Measurements from ENCODE around the gene TMEM221. TPM values are rescaled to one million over a fixed set of nuclear protein-coding genes. Genes with fewer than 3 reads are reported as not detected.

The TMEM221 gene
- total and polyA plus RNA-seq, 2 donors (not counting 3 experiments of a cell fraction or from before 2014, with no cell fraction given): 0.08 TPM; not detected in 1

- Histone ChIP-seq H3K4me2 (ENCODE audit: insufficient read depth, low read length) (peak overlapping the region; percentile 57), H3K4me1 (ENCODE audit: control insufficient read depth, extremely low read depth, insufficient read depth, low read length) (peaks cover 17% of the 10 kb centered on the region), H3K79me2 (ENCODE audit: control insufficient read depth, insufficient read depth, low read length) (no peaks in the 10 kb centered on the region), H3K9ac (replicated peaks; ENCODE audit: extremely low read depth, insufficient read depth, low read length) (no peak overlapping the region), H3K4me3 (replicated peaks in 1 of 3; ENCODE audit: insufficient read depth in 1 of 3, low read depth in 1 of 3, low read length in 3 of 3) (peak overlapping the region in 2 of 3 experiments; percentile 1 to 15), H3K9me3 (replicated peaks; ENCODE audit: control insufficient read depth, insufficient read depth, low read length) (no peaks in the 10 kb centered on the region), H3K36me3 (ENCODE audit: control insufficient read depth in 2 of 2, extremely low read depth in 1 of 2, insufficient read depth in 2 of 2, low read length in 2 of 2) (no peaks in the 10 kb centered on the region), H3K9me1 (replicated peaks; ENCODE audit: control insufficient read depth, extremely low read depth, insufficient read depth, low read length) (no peaks in the 10 kb centered on the region), H3K27ac (ENCODE audit: insufficient read depth, low read depth, low read length) (peak overlapping the region; percentile 32), H2AFZ (ENCODE audit: low read depth, low read length) (peak overlapping the region; percentile 72), H4K20me1 (replicated peaks; ENCODE audit: control insufficient read depth, extremely low read depth, insufficient read depth, low read length) (no peaks in the 10 kb centered on the region), H3K27me3 (ENCODE audit: control insufficient read depth in 2 of 2, insufficient read depth in 2 of 2, low read length in 2 of 2) (no peaks in the 10 kb centered on the region)
- dilution Hi-C loops (cut with MboI; ENCODE audit: extremely low pct_ligation_motif_present, low sequenced_read_pairs): no loop called here
- ChIA-PET POLR2A (no interaction called here), CTCF (no interaction called here)
- FAIRE-seq (peak; percentile 42), DNase-seq (ENCODE audit: low read depth, low spot score) (peak; percentile 82)
- BruUV-seq (replicated peaks): no TSS peak
- intact Hi-C loops (cut with micrococcal nuclease): loop anchor here (2.0 kb wide), 1 partner anchor 18 kb away; the partner anchor contains the start of gene SLC27A1
- TF ChIP-seq MAX (IDR thresholded peaks at IDR 0.05; ENCODE audit: insufficient read depth, insufficient read length) (peak; percentile 49), MYC (IDR thresholded peaks at IDR 0.05; ENCODE audit: low read depth, low read length) (peak; percentile 17), CTCF (IDR thresholded peaks at IDR 0.05; ENCODE audit: extremely low read depth in 1 of 2, insufficient read depth in 1 of 2, low read depth in 1 of 2, low read length in 2 of 2) (peak; percentile 7 to 46), GATA2 (IDR thresholded peaks at IDR 0.05; ENCODE audit: insufficient read depth, insufficient read length, low read depth, low read length) (no peak), POLR2AphosphoS5 (IDR thresholded peaks at IDR 0.05; ENCODE audit: insufficient read depth, low read depth, low read length) (no peak), FOS (IDR thresholded peaks at IDR 0.05; ENCODE audit: borderline replicate concordance, insufficient read depth, low read length) (no peak)
Measured at GRCh38 chr19:17488593-17489391, 40.3 kb upstream of the TMEM221 start.

All from endothelial cell of umbilical vein (primary cell).